ENCODE measurements around the gene RSKR. TPM values are rescaled to one million over a fixed set of nuclear protein-coding genes. Genes with fewer than 3 reads are reported as not detected.

Gene RSKR
- total RNA-seq, 1 donor from 2014 or later = 26.5 TPM

- no peaks in the 10 kb centered on the region for H3K9me3 Mint-ChIP-seq
- DNase-seq (ENCODE audit: low spot score) = no peak
- no peak for TF ChIP-seq EZH2phosphoT487 (IDR thresholded peaks at IDR 0.05)
- no peak for TF ChIP-seq EZH2 (IDR thresholded peaks at IDR 0.05)
- TF ChIP-seq CTCF (IDR thresholded peaks at IDR 0.05) = no peak
- Histone ChIP-seq H4K20me1 (ENCODE audit: low read depth) (peaks cover 15% of the 10 kb centered on the region), H3K79me2 (ENCODE audit: low read depth) (no peaks in the 10 kb centered on the region), H3K9me3 (ENCODE audit: low read depth) (no peaks in the 10 kb centered on the region), H3K27me3 (no peaks in the 10 kb centered on the region), H3K9ac (no peak overlapping the region), H3K4me3 (no peak overlapping the region), H2AFZ (replicated peaks) (no peak overlapping the region), H3K4me1 (no peaks in the 10 kb centered on the region), H3K27ac (no peak overlapping the region), H3F3A (ENCODE audit: low read depth) (peaks cover 21% of the 10 kb centered on the region), H3K36me3 (peaks cover 16% of the 10 kb centered on the region), H3K4me2 (no peak overlapping the region)
- peaks cover 34% of the 10 kb centered on the region for H3K36me3 Mint-ChIP-seq
- H3K27me3 Mint-ChIP-seq (ENCODE audit: insufficient read depth, low read depth) = peaks cover 1% of the 10 kb centered on the region
- H3K27ac Mint-ChIP-seq = no peak overlapping the region
- no peak overlapping the region for H3K4me3 Mint-ChIP-seq
- peaks cover under 1% of the 10 kb centered on the region for H3K4me1 Mint-ChIP-seq
These were observed 31.5 kb downstream of the RSKR start for GRCh38 chr17:28582513-28582912.

GRCh38 chr17:28580959-28581358 lies 33.0 kb downstream of the RSKR start:
- peaks cover 3% of the 10 kb centered on the region for H3K27me3 ChIP-seq
- Mint-ChIP-seq H3K4me3 (no peak overlapping the region), H3K9me3 (no peaks in the 10 kb centered on the region), H3K4me1 (peaks cover 11% of the 10 kb centered on the region), H3K27me3 (ENCODE audit: insufficient read depth, low read depth) (peaks cover 4% of the 10 kb centered on the region), H3K27ac (no peak overlapping the region), H3K36me3 (peaks cover 32% of the 10 kb centered on the region)
- peaks cover 28% of the 10 kb centered on the region for H3F3A ChIP-seq (ENCODE audit: low read depth)
- H3K4me3 ChIP-seq = no peak overlapping the region
- no peaks in the 10 kb centered on the region for H3K9me3 ChIP-seq (ENCODE audit: low read depth)
- H4K20me1 ChIP-seq (ENCODE audit: low read depth) = peaks cover 22% of the 10 kb centered on the region
- no peak overlapping the region for H2AFZ ChIP-seq (replicated peaks)
- H3K36me3 ChIP-seq = peaks cover 15% of the 10 kb centered on the region
- no peak for DNase-seq (ENCODE audit: low spot score)
- no peaks in the 10 kb centered on the region for H3K79me2 ChIP-seq (ENCODE audit: low read depth)
- no peak overlapping the region for H3K27ac ChIP-seq
- no peak overlapping the region for H3K4me2 ChIP-seq
- no peak overlapping the region for H3K9ac ChIP-seq
- TF ChIP-seq CTCF (IDR thresholded peaks at IDR 0.05) (no peak), EZH2 (IDR thresholded peaks at IDR 0.05) (no peak), EZH2phosphoT487 (IDR thresholded peaks at IDR 0.05) (no peak)
- no peaks in the 10 kb centered on the region for H3K4me1 ChIP-seq

GRCh38 chr17:28579526-28579925 lies 34.5 kb downstream of the RSKR start:
- no peaks in the 10 kb centered on the region for H3K79me2 ChIP-seq (ENCODE audit: low read depth)
- TF ChIP-seq EZH2phosphoT487 (IDR thresholded peaks at IDR 0.05) (no peak), CTCF (IDR thresholded peaks at IDR 0.05) (no peak), EZH2 (IDR thresholded peaks at IDR 0.05) (no peak)
- H4K20me1 ChIP-seq (ENCODE audit: low read depth) = peaks cover 22% of the 10 kb centered on the region
- H3K4me2 ChIP-seq = no peak overlapping the region
- Mint-ChIP-seq H3K4me3 (no peak overlapping the region), H3K36me3 (peaks cover 26% of the 10 kb centered on the region), H3K4me1 (peaks cover 12% of the 10 kb centered on the region), H3K9me3 (no peaks in the 10 kb centered on the region), H3K27ac (no peak overlapping the region), H3K27me3 (ENCODE audit: insufficient read depth, low read depth) (peaks cover 7% of the 10 kb centered on the region)
- peaks cover 28% of the 10 kb centered on the region for H3F3A ChIP-seq (ENCODE audit: low read depth)
- no peak overlapping the region for H3K9ac ChIP-seq
- no peaks in the 10 kb centered on the region for H3K9me3 ChIP-seq (ENCODE audit: low read depth)
- peaks cover 8% of the 10 kb centered on the region for H3K36me3 ChIP-seq
- H2AFZ ChIP-seq (replicated peaks) = no peak overlapping the region
- no peak overlapping the region for H3K4me3 ChIP-seq
- no peak overlapping the region for H3K27ac ChIP-seq
- no peaks in the 10 kb centered on the region for H3K4me1 ChIP-seq
- H3K27me3 ChIP-seq = peaks cover 11% of the 10 kb centered on the region
- DNase-seq (ENCODE audit: low spot score) = no peak
